GM12875 (cell line): ENCODE data around the gene TLL2.

Experiments
- H3K4me3 ChIP-seq: one replicate; pipeline ENCODE4 v1.5.1; 2011; ENCODE audit warnings: low read depth, low read length, control low read depth
- TF ChIP-seq, protein P1 (sequence below): IDR thresholded peaks from 2 replicates; pipeline ENCODE4 v1.5.1; 2011; ENCODE audit warnings: low read depth, mild to moderate bottlenecking, control low read depth, inconsistent platforms, low read length, moderate library complexity, borderline replicate concordance; ENCODE audit not compliant: insufficient read depth

Gene TLL2

DNA sequence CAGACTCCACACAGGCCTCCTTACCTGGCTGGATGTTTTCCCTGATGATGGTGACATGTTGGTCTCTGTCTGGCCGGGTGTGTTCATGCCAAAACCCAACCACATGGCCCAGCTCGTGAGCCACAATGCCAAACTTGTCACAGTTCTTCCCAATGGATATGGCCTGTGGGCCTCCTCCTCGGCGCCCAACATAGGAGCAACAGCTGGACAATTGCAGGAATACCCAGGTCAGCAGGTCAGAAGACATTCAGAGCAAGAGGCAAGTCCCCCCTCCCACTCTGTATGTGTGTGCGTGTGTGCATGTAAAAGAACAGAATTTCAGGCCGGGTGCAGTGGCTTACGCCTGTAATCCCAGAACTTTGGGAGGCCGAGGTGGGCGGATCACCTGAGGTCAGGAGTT lies 91.2 kb downstream of the TLL2 start:
- no peak overlapping the region for H3K4me3 ChIP-seq
- TF ChIP-seq, protein P1, sequence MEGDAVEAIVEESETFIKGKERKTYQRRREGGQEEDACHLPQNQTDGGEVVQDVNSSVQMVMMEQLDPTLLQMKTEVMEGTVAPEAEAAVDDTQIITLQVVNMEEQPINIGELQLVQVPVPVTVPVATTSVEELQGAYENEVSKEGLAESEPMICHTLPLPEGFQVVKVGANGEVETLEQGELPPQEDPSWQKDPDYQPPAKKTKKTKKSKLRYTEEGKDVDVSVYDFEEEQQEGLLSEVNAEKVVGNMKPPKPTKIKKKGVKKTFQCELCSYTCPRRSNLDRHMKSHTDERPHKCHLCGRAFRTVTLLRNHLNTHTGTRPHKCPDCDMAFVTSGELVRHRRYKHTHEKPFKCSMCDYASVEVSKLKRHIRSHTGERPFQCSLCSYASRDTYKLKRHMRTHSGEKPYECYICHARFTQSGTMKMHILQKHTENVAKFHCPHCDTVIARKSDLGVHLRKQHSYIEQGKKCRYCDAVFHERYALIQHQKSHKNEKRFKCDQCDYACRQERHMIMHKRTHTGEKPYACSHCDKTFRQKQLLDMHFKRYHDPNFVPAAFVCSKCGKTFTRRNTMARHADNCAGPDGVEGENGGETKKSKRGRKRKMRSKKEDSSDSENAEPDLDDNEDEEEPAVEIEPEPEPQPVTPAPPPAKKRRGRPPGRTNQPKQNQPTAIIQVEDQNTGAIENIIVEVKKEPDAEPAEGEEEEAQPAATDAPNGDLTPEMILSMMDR, result no peak

DNA sequence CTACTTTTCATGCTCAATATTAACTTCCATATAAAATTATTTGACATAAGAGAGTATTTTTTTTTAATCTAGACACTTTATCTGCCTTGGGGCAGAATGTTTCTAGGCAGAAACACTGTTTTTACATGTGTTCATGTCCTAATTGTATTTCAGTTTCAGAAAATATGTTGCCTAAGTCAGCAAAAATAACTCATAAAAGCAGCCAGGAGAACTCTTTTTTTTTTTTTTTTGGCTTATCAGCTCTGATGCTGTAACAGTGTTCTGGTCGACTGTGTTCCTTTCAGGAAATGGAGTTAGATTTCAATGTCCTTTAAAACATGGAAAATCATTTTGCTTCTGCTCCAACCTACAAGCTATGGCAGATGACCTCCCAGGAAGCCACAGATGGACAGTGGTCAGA lies 91.7 kb downstream of the TLL2 start:
- no peak overlapping the region for H3K4me3 ChIP-seq
- TF ChIP-seq, protein P1, result no peak

DNA sequence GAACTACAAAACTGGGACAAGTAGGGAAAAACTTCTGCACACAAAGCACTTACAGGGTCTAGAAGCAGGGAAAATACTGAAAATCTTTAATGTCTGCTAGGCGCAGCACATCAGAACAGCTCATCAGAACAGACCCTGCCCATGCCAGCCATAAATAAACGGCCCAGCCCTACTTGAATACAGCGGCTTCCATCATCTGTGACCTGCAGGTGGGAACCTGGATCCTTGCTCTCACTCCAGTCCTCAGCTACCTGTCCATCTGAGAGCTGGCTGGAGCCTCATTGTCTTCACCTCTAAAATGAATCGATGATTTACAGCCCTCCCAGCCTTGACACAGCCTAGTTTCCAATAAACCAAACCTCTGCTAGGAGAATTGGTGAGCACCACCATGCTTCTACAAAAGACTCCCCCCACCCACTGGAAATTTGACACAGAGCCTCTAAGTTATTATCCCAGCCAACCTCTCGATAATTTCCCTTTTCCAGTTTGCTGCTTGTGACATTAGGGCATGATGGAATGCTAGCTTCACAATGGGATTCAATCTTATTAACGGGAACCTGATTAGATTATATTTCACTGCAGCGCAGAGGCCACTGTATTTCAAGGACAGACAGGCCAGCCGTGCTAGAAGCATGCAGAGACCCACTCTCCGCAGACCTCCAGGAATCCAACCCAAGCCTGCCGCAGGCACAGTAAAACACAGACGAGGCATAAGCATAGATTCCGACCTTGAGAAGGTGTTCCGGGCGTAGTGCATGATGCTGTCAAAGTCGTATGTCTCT lies 93.3 kb downstream of the TLL2 start:
- H3K4me3 ChIP-seq, result no peak overlapping the region
- TF ChIP-seq, protein P1, result no peak

DNA sequence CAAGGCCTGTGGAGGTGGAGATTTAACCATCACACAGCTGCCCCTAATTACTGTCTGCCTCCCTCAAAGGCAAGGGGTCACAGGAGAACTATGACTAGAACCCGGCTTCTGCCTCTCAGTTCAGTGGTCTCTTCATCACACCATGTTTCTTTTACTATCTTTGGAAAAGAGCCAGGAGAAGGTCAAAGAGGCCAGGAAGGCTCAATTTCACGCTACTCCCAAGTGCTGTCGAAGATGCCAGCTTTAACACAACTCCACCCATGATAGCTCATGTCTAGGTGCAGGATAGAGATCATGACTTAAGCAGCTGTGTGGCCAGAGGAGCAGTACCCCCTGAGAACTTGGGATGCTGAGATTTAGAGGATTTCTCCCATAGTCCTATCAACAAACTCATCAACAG lies 94.4 kb downstream of the TLL2 start:
- no peak overlapping the region for H3K4me3 ChIP-seq
- TF ChIP-seq, protein P1, result no peak

DNA sequence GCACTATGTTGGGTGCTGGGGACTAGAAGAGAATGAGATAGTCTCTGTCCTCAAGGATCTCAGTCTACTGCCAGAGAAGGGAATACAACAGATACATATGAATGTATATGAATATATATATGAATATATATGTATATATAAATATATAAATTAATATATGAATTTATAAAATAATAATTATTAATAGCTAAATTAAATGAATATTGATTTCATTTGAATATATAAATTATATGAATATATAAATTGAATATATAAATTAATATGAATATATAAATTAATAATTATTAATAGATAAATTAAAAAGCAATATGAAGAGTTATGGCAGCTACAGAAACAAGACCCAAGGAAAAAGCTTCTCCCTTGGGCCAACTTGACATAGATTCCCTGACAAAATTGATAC lies 95.1 kb downstream of the TLL2 start:
- H3K4me3 ChIP-seq, result no peak overlapping the region
- TF ChIP-seq, protein P1, result no peak

DNA sequence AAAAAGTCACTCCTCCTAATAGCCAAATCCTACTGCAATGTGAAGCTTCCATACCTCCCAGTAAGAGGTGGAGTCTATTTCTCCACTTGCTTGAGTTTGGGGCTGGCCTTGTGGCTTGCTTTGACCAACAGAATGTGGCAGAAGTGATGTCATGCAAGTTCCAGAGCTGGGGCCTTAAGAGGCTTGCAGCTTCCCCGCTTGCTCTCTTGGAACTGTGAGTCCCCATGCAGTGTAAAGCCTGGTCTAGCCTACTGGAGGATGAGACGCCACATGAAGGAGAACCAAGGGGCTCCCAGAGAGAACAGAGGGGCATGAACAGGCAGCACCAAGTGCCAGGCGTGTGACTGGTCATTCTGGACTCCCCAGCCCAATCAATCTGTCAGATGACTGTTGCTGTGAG lies 96.3 kb downstream of the TLL2 start:
- TF ChIP-seq, protein P1, result no peak
- H3K4me3 ChIP-seq, result no peak overlapping the region

DNA sequence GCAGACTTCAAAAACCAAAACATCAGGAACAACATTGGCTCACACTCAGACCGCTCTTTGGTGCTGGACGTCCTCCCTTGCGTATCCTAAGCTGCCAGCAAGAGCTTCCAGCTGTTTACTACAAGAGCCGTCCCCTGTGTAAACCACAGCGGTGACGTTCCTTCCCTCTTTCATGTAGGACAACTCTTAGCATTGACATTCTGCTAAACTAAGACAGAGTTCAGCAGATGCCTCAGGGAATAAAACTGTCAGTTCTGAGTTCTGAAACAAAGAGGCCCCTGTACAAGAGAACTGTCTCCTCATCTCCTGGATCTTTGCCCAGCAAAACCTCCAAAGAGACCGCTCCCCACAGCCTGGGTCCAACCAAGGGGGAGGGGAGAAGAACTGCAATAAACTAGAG lies 97.1 kb downstream of the TLL2 start:
- TF ChIP-seq, protein P1, result no peak
- no peak overlapping the region for H3K4me3 ChIP-seq
